OCI-LY1 (cell line): ENCODE data around the gene SRSF11.

Source experiments
- CTCF ChIP-seq: fragments of 200-600 bp; sonication (generic), shearing (Covaris generic); IDR thresholded peaks from 2 replicates; pipeline ENCODE4 v1.5.1; 2017; ENCODE audit warnings: mild to moderate bottlenecking, antibody characterized with exemption, low read length, moderate library complexity, mixed read lengths
- EZH2 ChIP-seq: fragments of 200-600 bp; sonication (generic), shearing (Covaris generic); IDR thresholded peaks from 2 replicates; pipeline ENCODE4 v1.8.0; 2017; ENCODE audit warnings: borderline replicate concordance, mixed run types, mild to moderate bottlenecking, antibody characterized with exemption, low read length, moderate library complexity, mixed read lengths

GRCh38 chr1:70286453-70286852 lies 65.3 kb downstream of the SRSF11 start:
- no peak for TF ChIP-seq CTCF
- no peak for TF ChIP-seq EZH2
